ENCODE results near the gene ZDHHC8.
"Not testable (repeated sequence)": the region's sequence is repeated elsewhere in the genome, so short reads cannot be mapped to it uniquely, and the experiment has no call there.

The ZDHHC8 gene

DNA sequence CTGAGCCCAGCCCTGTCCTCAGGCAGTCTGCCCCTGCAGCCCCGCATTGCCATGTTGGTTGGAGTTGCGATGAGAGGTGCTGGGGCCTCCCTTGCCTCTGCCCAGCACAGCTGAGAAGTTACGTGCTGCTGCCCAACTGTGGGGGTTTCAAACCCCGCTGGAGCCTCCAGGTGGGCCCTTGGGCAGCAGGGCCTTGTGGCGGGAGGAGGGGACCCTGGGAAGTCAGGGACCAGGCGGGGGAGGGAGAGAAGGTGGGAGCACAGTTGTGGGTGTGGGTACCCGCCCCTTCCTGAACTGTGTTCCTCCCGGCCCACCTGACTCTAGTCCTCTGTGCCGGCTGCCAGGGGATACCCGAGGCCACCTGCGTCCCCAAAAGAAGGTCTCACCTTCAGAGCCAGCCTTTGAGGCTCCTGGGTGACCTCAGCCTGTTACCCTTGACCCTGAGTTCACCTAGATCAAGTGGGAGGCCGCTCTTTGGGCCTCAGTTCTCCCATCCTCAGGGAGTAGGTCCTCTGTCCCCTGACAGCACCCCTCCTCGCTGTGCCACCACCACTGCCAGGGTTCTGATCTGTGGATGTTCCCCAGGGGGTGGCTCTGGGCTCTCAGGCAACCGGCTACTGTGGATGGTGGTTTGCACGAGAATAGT is 26.9 kb downstream of the ZDHHC8 start:
- TF ChIP-seq, protein P1, sequence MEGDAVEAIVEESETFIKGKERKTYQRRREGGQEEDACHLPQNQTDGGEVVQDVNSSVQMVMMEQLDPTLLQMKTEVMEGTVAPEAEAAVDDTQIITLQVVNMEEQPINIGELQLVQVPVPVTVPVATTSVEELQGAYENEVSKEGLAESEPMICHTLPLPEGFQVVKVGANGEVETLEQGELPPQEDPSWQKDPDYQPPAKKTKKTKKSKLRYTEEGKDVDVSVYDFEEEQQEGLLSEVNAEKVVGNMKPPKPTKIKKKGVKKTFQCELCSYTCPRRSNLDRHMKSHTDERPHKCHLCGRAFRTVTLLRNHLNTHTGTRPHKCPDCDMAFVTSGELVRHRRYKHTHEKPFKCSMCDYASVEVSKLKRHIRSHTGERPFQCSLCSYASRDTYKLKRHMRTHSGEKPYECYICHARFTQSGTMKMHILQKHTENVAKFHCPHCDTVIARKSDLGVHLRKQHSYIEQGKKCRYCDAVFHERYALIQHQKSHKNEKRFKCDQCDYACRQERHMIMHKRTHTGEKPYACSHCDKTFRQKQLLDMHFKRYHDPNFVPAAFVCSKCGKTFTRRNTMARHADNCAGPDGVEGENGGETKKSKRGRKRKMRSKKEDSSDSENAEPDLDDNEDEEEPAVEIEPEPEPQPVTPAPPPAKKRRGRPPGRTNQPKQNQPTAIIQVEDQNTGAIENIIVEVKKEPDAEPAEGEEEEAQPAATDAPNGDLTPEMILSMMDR (IDR thresholded peaks at IDR 0.05; ENCODE audit: borderline replicate concordance, control extremely low read depth, extremely low read depth, insufficient read depth, missing control alignments): no peak
- in situ Hi-C loops (cut with MboI; ENCODE audit: low sequenced_read_pairs, unreplicated experiment): loop anchor here (10.0 kb wide), 2 partner anchors 96 to 136 kb away; no protein-coding TSS in a partner anchor
- DNase-seq (ENCODE audit: low spot score): no peak

DNA sequence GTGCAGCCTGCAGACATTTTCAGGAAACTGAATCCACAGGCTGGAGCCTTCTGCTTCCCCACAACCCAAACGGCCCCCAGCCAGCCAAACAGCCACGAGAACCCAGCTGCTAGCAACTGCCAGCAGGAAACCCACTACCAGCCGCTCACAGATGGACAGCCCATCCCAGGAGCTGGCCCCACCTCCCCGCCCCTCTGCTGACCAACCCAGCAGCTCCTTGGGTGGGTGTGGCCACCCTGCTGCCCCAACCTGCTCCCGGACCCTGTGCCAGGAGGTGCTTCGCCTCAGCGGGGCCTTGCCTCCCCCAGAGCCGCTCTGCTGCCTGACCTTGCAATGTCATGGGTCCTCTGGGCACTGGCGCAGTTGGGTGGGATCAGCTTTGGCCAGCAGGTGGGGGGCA is 27.5 kb downstream of the ZDHHC8 start:
- in situ Hi-C loops (cut with MboI; ENCODE audit: low sequenced_read_pairs, unreplicated experiment): loop anchor here (10.0 kb wide), 2 partner anchors 96 to 136 kb away; no protein-coding TSS in a partner anchor
- TF ChIP-seq, protein P1 (IDR thresholded peaks at IDR 0.05; ENCODE audit: borderline replicate concordance, control extremely low read depth, extremely low read depth, insufficient read depth, missing control alignments): no peak

DNA sequence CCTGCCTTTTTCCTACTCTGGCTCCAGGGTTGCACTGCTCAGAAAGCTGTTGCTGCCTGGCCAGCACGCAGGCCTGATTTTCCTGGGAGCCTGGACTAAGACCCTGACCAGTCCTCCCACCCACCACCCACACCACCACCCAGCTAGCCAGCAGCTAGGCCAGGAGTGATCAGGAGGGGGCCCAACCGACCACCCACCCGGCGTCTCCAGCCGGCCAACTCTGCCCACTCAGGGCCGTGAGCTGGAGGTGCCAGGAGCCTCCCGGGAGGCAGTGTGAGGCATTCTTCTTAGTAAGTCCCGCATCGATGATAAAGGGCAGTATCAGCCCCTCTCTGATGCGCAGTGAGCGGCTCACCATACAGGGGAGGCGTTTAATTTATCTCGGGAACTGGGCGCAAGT is 27.9 kb downstream of the ZDHHC8 start:
- in situ Hi-C loops (cut with MboI; ENCODE audit: low sequenced_read_pairs, unreplicated experiment): loop anchor here (10.0 kb wide), 2 partner anchors 95 to 135 kb away; no protein-coding TSS in a partner anchor
- not testable (repeated sequence) for DNase-seq (ENCODE audit: low spot score)

More for the DNA sequence above, 27.5 kb downstream of the ZDHHC8 start:
- no peak for DNase-seq (ENCODE audit: low spot score)

DNA sequence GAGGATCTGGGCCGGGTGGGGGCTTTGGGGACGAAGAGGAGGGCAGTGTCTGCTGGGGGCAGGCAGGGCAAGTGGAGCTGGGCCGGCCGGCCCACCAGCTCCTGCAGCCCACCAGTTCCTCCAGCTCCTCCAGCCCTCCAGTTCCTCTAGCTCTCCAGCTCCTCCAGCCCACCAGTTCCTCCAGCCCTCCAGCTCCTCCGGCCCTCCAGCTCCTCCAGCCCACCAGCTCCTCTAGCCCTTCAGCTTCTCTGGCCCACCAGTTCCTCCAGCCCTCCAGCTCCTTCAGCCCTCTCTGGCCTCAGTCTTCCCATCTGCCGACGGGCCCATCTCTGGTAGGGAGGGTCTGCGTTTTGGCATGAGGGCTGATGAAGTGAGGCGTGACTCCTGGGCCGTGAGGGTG is 28.4 kb downstream of the ZDHHC8 start:
- TF ChIP-seq, protein P1 (IDR thresholded peaks at IDR 0.05; ENCODE audit: borderline replicate concordance, control extremely low read depth, extremely low read depth, insufficient read depth, missing control alignments): no peak
- DNase-seq (ENCODE audit: low spot score): no peak
- in situ Hi-C loops (cut with MboI; ENCODE audit: low sequenced_read_pairs, unreplicated experiment): no loop called here

DNA sequence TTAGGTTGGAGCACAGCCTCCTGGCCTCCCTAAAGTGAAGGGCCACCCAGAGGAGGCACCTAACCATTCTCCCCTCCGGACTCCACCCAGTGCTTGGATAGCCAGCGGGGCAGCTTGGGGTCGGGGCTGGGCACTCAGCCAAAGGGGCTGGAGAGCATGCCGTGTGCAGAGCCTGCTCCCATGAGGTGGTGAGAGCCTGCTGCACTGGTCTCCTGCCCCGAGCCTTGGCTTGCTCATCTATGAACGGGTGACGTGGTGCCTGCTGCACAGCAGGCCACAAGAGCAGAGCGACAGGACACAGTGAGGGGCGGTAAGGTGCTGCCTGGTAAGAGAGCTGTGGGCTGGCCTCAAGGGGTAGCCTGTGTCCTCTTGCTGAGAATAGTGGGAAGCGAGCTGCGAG is 33.3 kb downstream of the ZDHHC8 start:
- in situ Hi-C loops (cut with MboI; ENCODE audit: low sequenced_read_pairs, unreplicated experiment): no loop called here
- TF ChIP-seq, protein P1 (IDR thresholded peaks at IDR 0.05; ENCODE audit: borderline replicate concordance, control extremely low read depth, extremely low read depth, insufficient read depth, missing control alignments): no peak
- no peak for DNase-seq (ENCODE audit: low spot score)

DNA sequence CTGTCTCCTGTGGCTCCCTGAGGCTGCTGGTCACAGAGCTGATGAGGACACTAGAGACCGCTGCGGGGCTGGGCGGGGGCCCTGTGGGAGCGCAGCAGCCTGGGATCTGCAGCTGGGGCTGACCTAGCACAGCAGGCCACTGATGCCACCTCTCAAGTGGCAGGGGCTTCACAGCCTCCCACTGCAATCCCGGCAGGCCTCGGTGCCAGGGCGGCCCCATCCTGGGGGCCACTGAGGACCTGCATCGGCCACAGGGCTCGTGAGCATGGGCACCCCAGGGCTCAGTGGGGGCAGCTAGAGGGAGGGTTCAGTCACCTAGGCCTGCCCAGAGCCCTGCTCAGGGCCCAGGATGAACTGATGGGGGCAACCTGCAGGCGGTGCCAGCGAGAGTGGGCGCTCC is 33.8 kb downstream of the ZDHHC8 start:
- TF ChIP-seq, protein P1 (IDR thresholded peaks at IDR 0.05; ENCODE audit: borderline replicate concordance, control extremely low read depth, extremely low read depth, insufficient read depth, missing control alignments): no peak
- DNase-seq (ENCODE audit: low spot score): no peak

DNA sequence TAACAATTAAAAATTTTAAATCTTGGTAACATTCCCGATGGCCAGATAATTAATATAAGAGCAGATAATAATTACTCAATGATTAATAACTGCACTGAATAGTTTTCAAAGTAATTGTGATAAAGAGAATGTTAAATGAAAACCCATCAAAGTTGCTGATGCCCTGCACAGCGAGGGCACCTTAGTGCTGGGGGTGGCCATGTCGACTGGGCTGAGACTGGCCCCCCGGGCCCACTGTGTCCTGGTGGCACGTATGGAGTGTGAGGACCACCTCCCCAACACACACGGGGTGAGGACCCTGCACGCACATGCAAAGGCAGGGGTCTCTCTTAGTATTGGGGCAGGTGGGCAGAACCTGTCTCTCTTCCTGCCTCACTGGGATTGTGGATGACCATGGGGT is 34.3 kb downstream of the ZDHHC8 start:
- in situ Hi-C loops (cut with MboI; ENCODE audit: low sequenced_read_pairs, unreplicated experiment): no loop called here
- DNase-seq (ENCODE audit: low spot score): no peak
- TF ChIP-seq, protein P1 (IDR thresholded peaks at IDR 0.05; ENCODE audit: borderline replicate concordance, control extremely low read depth, extremely low read depth, insufficient read depth, missing control alignments): no peak

More for the DNA sequence above, 33.8 kb downstream of the ZDHHC8 start:
- in situ Hi-C loops (cut with MboI; ENCODE audit: low sequenced_read_pairs, unreplicated experiment): no loop called here

Measured in GM13976 (cell line).